ENCODE results near the gene SLC12A2. TPM values are rescaled to one million over a fixed set of nuclear protein-coding genes. Genes with fewer than 3 reads are reported as not detected.

The SLC12A2 gene
- total and polyA plus RNA-seq, 2 of the 4 experiments (the other 2 are of a cell fraction) = 5.6 to 30.3 TPM

DNA sequence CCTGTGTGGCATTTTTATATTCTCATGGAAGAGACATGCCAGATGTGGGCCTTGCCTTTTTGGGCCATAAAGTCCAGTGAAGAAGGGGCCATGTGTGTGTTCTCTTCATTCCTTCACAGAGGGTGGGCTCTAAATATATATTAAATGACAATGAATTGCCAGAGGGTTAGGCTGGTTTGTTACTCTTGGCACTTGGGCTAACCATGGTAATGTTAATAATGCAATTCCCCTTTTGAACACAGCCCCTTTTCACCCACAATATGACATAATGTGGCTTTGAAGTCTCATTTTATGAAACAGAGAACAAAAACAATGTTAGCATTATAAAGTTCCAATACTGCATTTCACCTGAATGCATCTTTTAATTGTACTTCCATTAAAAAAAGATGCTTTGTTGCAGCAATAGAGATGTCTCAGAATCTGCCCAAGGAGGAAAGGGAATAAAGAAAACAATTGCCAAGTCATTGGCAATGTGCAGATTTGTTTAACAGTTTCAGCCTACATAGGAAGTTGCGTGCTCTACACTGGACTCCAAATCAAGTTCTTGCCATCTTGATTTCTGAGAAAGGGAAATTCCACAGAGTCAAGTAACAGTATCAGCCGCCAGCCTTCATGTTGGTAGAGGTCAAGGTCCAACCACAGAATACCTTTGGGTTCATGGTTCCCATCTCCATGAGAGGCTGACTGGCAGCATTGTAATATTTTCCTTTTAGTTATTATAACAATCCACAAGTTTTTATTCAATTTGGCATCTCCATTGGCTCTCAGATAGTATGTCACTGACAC lies 141.9 kb downstream of the SLC12A2 start:
- Histone ChIP-seq H3K79me1 (ENCODE audit: low read depth in 1 of 2, low read length in 2 of 2) (no peaks in the 10 kb centered on the region), H2AK9ac (replicated peaks; ENCODE audit: low read depth, low read length, poor library complexity) (no peak overlapping the region), H2BK5ac (ENCODE audit: low read depth, low read length, poor library complexity, severe bottlenecking) (no peak overlapping the region), H3K4me1 (ENCODE audit: control insufficient read depth, insufficient read depth, low read length) (peaks cover 3% of the 10 kb centered on the region), H2AFZ (replicated peaks; ENCODE audit: low read length, poor library complexity) (no peak overlapping the region), H3K27me3 (ENCODE audit: control insufficient read depth, insufficient read depth, low read length) (peaks cover 1% of the 10 kb centered on the region; the same call in 1 of the 2 replicates), H4K91ac (ENCODE audit: insufficient read depth, low read depth, low read length) (no peak overlapping the region), H3K27ac (ENCODE audit: insufficient read depth, low read length) (no peak overlapping the region), H3K14ac (replicated peaks; ENCODE audit: low read depth, low read length) (no peak overlapping the region), H3K9me1 (ENCODE audit: insufficient read depth, low read length) (peaks cover 5% of the 10 kb centered on the region; the same call in 1 of the 2 replicates), H2BK120ac (ENCODE audit: low read depth, low read length) (no peak overlapping the region), H3K36me3 (ENCODE audit: control insufficient read depth, insufficient read depth, low read length) (no peaks in the 10 kb centered on the region), H3K18ac (ENCODE audit: low read depth, low read length) (no peak overlapping the region), H2AK5ac (ENCODE audit: low read depth, low read length) (no peak overlapping the region), H3K4me2 (ENCODE audit: low read depth, low read length) (no peak overlapping the region), H4K8ac (ENCODE audit: low read depth in 2 of 2, low read length in 2 of 2) (no peak overlapping the region), H2BK20ac (ENCODE audit: low read depth, low read length) (no peak overlapping the region), H3K4ac (ENCODE audit: low read depth, low read length) (no peak overlapping the region), H3K56ac (ENCODE audit: extremely low read depth, insufficient read depth, low read length) (no peak overlapping the region), H4K20me1 (ENCODE audit: insufficient read depth, low read length) (no peaks in the 10 kb centered on the region), H2BK15ac (ENCODE audit: low read depth, low read length) (no peak overlapping the region), H3K9me3 (ENCODE audit: control insufficient read depth, insufficient read depth, low read length) (no peaks in the 10 kb centered on the region), H3K9ac (ENCODE audit: low read depth, low read length) (no peak overlapping the region), H3K4me3 (ENCODE audit: insufficient read depth, low read depth, low read length) (no peak overlapping the region), H4K5ac (ENCODE audit: low read depth, low read length) (no peak overlapping the region), H3K23ac (ENCODE audit: low read depth, low read length) (no peak overlapping the region)
- WGBS, 2 experiments (ENCODE audit: extremely low coverage in 2 of 2, insufficient read length in 1 of 2) = 100% methylated on average over 1 of the region's 2 CpGs; no CpG with 5 or more reads in 1 of the 2 experiments
- no peak for ATAC-seq (ENCODE audit: low read depth)
- TF ChIP-seq MAZ (IDR thresholded peaks at IDR 0.05; ENCODE audit: borderline replicate concordance, low read depth, low read length) = no peak
- no peak for TF ChIP-seq CEBPB (IDR thresholded peaks at IDR 0.05; ENCODE audit: low read depth, low read length)
- no peak for TF ChIP-seq RCOR1 (IDR thresholded peaks at IDR 0.05; ENCODE audit: insufficient replicate concordance, low read length)
- TF ChIP-seq MAFK (IDR thresholded peaks at IDR 0.05; ENCODE audit: low read depth, low read length) = no peak
- TF ChIP-seq NFE2L2 (IDR thresholded peaks at IDR 0.05; ENCODE audit: low read depth, low read length) = no peak
- no peak for TF ChIP-seq RFX5 (IDR thresholded peaks at IDR 0.05; ENCODE audit: low read depth, low read length)
- TF ChIP-seq, protein P1, sequence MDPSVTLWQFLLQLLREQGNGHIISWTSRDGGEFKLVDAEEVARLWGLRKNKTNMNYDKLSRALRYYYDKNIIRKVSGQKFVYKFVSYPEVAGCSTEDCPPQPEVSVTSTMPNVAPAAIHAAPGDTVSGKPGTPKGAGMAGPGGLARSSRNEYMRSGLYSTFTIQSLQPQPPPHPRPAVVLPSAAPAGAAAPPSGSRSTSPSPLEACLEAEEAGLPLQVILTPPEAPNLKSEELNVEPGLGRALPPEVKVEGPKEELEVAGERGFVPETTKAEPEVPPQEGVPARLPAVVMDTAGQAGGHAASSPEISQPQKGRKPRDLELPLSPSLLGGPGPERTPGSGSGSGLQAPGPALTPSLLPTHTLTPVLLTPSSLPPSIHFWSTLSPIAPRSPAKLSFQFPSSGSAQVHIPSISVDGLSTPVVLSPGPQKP (IDR thresholded peaks at IDR 0.05; ENCODE audit: borderline replicate concordance, low read depth, low read length) = no peak
- TF ChIP-seq, protein P2, sequence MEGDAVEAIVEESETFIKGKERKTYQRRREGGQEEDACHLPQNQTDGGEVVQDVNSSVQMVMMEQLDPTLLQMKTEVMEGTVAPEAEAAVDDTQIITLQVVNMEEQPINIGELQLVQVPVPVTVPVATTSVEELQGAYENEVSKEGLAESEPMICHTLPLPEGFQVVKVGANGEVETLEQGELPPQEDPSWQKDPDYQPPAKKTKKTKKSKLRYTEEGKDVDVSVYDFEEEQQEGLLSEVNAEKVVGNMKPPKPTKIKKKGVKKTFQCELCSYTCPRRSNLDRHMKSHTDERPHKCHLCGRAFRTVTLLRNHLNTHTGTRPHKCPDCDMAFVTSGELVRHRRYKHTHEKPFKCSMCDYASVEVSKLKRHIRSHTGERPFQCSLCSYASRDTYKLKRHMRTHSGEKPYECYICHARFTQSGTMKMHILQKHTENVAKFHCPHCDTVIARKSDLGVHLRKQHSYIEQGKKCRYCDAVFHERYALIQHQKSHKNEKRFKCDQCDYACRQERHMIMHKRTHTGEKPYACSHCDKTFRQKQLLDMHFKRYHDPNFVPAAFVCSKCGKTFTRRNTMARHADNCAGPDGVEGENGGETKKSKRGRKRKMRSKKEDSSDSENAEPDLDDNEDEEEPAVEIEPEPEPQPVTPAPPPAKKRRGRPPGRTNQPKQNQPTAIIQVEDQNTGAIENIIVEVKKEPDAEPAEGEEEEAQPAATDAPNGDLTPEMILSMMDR (conservative IDR thresholded peaks at IDR 0.05; ENCODE audit: low read depth, low read length) = no peak
- TF ChIP-seq MXI1 (IDR thresholded peaks at IDR 0.05; ENCODE audit: borderline replicate concordance, low read depth, low read length) = no peak
- ChIA-PET POLR2A (ENCODE audit: unreplicated experiment) (no interaction called here), CTCF (no interaction called here)
- DNase-seq = no peak
- no TSS peak for BruUV-seq (replicated peaks)
- dilution Hi-C loops (cut with HindIII; ENCODE audit: low sequenced_read_pairs, unreplicated experiment) (no loop called here), in situ Hi-C loops (cut with MboI; ENCODE audit: low sequenced_read_pairs) (no loop called here), intact Hi-C loops (cut with micrococcal nuclease) (no loop called here)

Data from IMR-90 (cell line).